KOPT-K1 (cell line): ENCODE results near the gene B4GALNT3.
A peak's percentile ranks its signal among the peaks of the same experiment; 100 is the strongest.

ENCODE experiments used
- H3K27ac ChIP-seq: fragments of 200-600 bp; sonication (generic); 2 replicates; pipeline ENCODE4 v1.5.1; 2016; ENCODE audit warnings: antibody characterized with exemption, mild to moderate bottlenecking, low read depth, low read length; ENCODE audit not compliant: poor library complexity, severe bottlenecking
- H3K36me3 ChIP-seq: fragments of 200-600 bp; sonication (generic); 2 replicates; pipeline ENCODE4 v1.5.1; 2017; ENCODE audit warnings: antibody characterized with exemption, mild to moderate bottlenecking, low read length, moderate library complexity; ENCODE audit not compliant: insufficient read depth
- H3K9me3 ChIP-seq: fragments of 200-600 bp; sonication (generic); 2 replicates; pipeline ENCODE4 v1.5.1; 2017; ENCODE audit warnings: antibody characterized with exemption, low read length, mild to moderate bottlenecking; ENCODE audit not compliant: insufficient read depth, poor library complexity, severe bottlenecking

B4GALNT3 gene

GRCh38 chr12:561391-561705, 101.6 kb downstream of the B4GALNT3 start:
- no peaks in the 10 kb centered on the region for H3K9me3 ChIP-seq
- peak overlapping the region; percentile 91 for H3K27ac ChIP-seq
- H3K36me3 ChIP-seq = no peaks in the 10 kb centered on the region

- no peaks in the 10 kb centered on the region for H3K36me3 ChIP-seq
- no peaks in the 10 kb centered on the region for H3K9me3 ChIP-seq
- H3K27ac ChIP-seq = peak overlapping the region; percentile 91
Observed at GRCh38 chr12:561908-562593, 102.3 kb downstream of the B4GALNT3 start.

GRCh38 chr12:562634-563033, 102.9 kb downstream of the B4GALNT3 start:
- Histone ChIP-seq H3K36me3 (no peaks in the 10 kb centered on the region), H3K27ac (peak overlapping the region; percentile 91), H3K9me3 (no peaks in the 10 kb centered on the region)

GRCh38 chr12:563250-563781, 103.6 kb downstream of the B4GALNT3 start:
- H3K27ac ChIP-seq = peak overlapping the region; percentile 91
- H3K36me3 ChIP-seq = no peaks in the 10 kb centered on the region
- H3K9me3 ChIP-seq = no peaks in the 10 kb centered on the region

GRCh38 chr12:563787-564298, 104.1 kb downstream of the B4GALNT3 start:
- Histone ChIP-seq H3K9me3 (no peaks in the 10 kb centered on the region), H3K36me3 (no peaks in the 10 kb centered on the region), H3K27ac (peak overlapping the region; percentile 91)

GRCh38 chr12:565161-565560, 105.4 kb downstream of the B4GALNT3 start:
- H3K36me3 ChIP-seq = no peaks in the 10 kb centered on the region
- H3K9me3 ChIP-seq = no peaks in the 10 kb centered on the region
- H3K27ac ChIP-seq = peak overlapping the region; percentile 91

- peak overlapping the region; percentile 91 for H3K27ac ChIP-seq
- H3K9me3 ChIP-seq = no peaks in the 10 kb centered on the region
- H3K36me3 ChIP-seq = no peaks in the 10 kb centered on the region
Observed at GRCh38 chr12:565589-566105, 105.9 kb downstream of the B4GALNT3 start.

- no peaks in the 10 kb centered on the region for H3K9me3 ChIP-seq
- H3K27ac ChIP-seq = no peak overlapping the region
- no peaks in the 10 kb centered on the region for H3K36me3 ChIP-seq
Observed at GRCh38 chr12:568486-568885, 108.7 kb downstream of the B4GALNT3 start.

GRCh38 chr12:569091-569676, 109.4 kb downstream of the B4GALNT3 start:
- Histone ChIP-seq H3K9me3 (no peaks in the 10 kb centered on the region), H3K36me3 (no peaks in the 10 kb centered on the region), H3K27ac (peak overlapping the region; percentile 49)

GRCh38 chr12:569803-570434, 110.2 kb downstream of the B4GALNT3 start:
- peak overlapping the region; percentile 49 for H3K27ac ChIP-seq
- H3K36me3 ChIP-seq = no peaks in the 10 kb centered on the region
- H3K9me3 ChIP-seq = no peaks in the 10 kb centered on the region

- no peak overlapping the region for H3K27ac ChIP-seq
- H3K9me3 ChIP-seq = no peaks in the 10 kb centered on the region
- H3K36me3 ChIP-seq = no peaks in the 10 kb centered on the region
Observed at GRCh38 chr12:570435-570920, 110.7 kb downstream of the B4GALNT3 start.

GRCh38 chr12:570921-571794, 111.4 kb downstream of the B4GALNT3 start:
- H3K9me3 ChIP-seq = no peaks in the 10 kb centered on the region
- no peak overlapping the region for H3K27ac ChIP-seq
- no peaks in the 10 kb centered on the region for H3K36me3 ChIP-seq

GRCh38 chr12:571795-572531, 112.2 kb downstream of the B4GALNT3 start:
- H3K36me3 ChIP-seq = no peaks in the 10 kb centered on the region
- H3K9me3 ChIP-seq = no peaks in the 10 kb centered on the region
- H3K27ac ChIP-seq = no peak overlapping the region

- Histone ChIP-seq H3K27ac (no peak overlapping the region), H3K36me3 (no peaks in the 10 kb centered on the region), H3K9me3 (no peaks in the 10 kb centered on the region)
Observed at GRCh38 chr12:572532-572899, 112.8 kb downstream of the B4GALNT3 start.
